ENCODE data around the gene USP11.

DNA sequence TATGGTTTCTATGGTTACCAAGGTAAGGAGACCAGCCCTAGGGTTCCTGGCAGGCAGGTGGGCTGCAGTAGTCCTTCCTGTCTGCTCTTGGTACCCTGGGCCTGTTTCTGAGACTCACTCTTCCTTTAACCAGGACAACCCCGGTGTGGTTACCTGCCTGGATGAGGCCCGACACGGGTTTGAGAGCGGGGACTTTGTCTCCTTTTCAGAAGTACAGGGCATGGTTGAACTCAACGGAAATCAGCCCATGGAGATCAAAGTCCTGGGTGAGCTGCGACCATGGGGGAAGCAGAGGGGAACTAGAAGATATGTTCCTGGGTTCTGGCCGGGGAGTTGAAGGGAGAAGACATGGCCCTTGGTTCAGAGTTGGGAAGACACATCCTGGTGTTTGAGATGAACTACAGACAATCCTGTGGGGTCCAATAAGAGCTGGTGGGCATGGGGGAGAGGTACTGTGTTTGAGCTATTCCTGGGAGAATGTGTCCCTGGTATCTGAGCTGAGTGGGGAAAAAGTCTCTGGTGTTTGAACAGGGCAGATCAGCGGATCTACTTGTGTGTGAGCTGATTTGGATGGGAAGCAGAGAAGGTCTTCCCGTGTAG lies 31.4 kb upstream of the USP11 start:
- TF ChIP-seq, protein P1, sequence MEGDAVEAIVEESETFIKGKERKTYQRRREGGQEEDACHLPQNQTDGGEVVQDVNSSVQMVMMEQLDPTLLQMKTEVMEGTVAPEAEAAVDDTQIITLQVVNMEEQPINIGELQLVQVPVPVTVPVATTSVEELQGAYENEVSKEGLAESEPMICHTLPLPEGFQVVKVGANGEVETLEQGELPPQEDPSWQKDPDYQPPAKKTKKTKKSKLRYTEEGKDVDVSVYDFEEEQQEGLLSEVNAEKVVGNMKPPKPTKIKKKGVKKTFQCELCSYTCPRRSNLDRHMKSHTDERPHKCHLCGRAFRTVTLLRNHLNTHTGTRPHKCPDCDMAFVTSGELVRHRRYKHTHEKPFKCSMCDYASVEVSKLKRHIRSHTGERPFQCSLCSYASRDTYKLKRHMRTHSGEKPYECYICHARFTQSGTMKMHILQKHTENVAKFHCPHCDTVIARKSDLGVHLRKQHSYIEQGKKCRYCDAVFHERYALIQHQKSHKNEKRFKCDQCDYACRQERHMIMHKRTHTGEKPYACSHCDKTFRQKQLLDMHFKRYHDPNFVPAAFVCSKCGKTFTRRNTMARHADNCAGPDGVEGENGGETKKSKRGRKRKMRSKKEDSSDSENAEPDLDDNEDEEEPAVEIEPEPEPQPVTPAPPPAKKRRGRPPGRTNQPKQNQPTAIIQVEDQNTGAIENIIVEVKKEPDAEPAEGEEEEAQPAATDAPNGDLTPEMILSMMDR (optimal IDR thresholded peaks at IDR 0.05 in 1 of 3, IDR thresholded peaks at IDR 0.05 in 1 of 3, conservative IDR thresholded peaks at IDR 0.05 in 1 of 3; ENCODE audit: extremely low read depth in 1 of 3, insufficient read depth in 2 of 3, low read length in 3 of 3) = no peak
- TF ChIP-seq EZH2 (IDR thresholded peaks at IDR 0.05; ENCODE audit: low read length) = no peak
